Adrenal gland (tissue), 5 donors: ENCODE results near the gene CPLANE2.

ENCODE experiments used
- POLR2A ChIP-seq, 2 donors: fragments of 450-650 bp; IDR thresholded peaks; one replicate each; pipeline ENCODE4 v1.6.1; 2017; ENCODE audit warnings: antibody characterized with exemption in 2 of 2, mild to moderate bottlenecking in 2 of 2, moderate library complexity in 1 of 2
- TF ChIP-seq, protein P1 (sequence below), 6 experiments: fragments of 450-650 bp in 4 of 6; fragments of 200-600 bp in 2 of 6; sonication (generic) in 1 of 6; IDR thresholded peaks; 1 replicate in 5 of 6; 2 replicates in 1 of 6; pipeline versions ENCODE4 v1.5.1 to v1.8.0; 2016 to 2021; ENCODE audit warnings: antibody characterized with exemption in 6 of 6, mild to moderate bottlenecking in 2 of 6, moderate library complexity in 1 of 6
- donor health status: DM: no; HTN: no; CAD: no.

DNA sequence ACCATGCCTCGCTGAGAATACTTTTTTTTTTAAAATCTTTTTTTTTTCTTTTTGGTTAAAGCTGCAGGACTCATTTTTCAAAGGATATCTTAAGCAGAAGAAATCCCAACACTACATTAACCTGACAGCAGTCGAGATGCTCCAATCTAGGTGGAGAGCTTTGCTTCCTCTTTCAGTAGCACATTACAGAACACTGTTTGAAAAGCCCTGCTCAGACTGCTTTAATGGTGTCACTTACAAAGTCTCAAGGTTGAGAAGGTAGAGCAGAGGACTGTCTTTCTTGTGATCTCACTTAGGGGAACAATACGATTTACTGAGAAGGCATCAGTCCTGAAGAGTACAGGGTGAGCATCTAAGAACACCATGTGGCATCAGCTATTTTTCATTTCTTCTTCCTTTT is 21.0 kb upstream of the CPLANE2 start:
- no peak for TF ChIP-seq POLR2A (IDR thresholded peaks at IDR 0.05)
- TF ChIP-seq, protein P1, sequence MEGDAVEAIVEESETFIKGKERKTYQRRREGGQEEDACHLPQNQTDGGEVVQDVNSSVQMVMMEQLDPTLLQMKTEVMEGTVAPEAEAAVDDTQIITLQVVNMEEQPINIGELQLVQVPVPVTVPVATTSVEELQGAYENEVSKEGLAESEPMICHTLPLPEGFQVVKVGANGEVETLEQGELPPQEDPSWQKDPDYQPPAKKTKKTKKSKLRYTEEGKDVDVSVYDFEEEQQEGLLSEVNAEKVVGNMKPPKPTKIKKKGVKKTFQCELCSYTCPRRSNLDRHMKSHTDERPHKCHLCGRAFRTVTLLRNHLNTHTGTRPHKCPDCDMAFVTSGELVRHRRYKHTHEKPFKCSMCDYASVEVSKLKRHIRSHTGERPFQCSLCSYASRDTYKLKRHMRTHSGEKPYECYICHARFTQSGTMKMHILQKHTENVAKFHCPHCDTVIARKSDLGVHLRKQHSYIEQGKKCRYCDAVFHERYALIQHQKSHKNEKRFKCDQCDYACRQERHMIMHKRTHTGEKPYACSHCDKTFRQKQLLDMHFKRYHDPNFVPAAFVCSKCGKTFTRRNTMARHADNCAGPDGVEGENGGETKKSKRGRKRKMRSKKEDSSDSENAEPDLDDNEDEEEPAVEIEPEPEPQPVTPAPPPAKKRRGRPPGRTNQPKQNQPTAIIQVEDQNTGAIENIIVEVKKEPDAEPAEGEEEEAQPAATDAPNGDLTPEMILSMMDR (IDR thresholded peaks at IDR 0.05): no peak
